8988T (cell line): Measurements from ENCODE around the gene LTBP1.
"Not testable (repeated sequence)": the region's sequence is repeated elsewhere in the genome, so short reads cannot be mapped to it uniquely, and the experiment has no call there.

Experiments used
- DNase-seq: peaks from one replicate; pipeline ENCODE4 v3.0.0; 2011

Gene LTBP1

DNA sequence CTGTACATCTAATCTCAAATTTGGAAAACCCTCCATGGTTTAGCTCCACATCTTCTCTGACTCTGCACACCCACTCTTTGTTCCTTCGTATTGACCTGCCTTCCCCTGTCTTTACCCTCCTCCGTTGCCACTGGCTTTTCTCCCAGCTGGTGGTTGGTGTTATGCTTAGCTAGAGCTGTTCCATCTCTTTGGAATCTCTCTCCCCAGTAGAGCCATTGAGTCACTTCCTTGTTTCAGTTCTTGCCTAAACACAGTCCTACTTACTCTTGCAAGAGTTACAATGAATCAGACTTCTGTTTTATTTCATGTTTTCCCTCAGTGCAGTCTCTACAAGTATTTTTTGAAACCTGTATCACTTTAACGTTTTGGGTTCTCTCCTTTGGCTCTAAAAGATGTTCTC is 263.9 kb downstream of the LTBP1 start:
- DNase-seq: peak; percentile 34

- no peak for DNase-seq
These were observed 265.4 kb downstream of the LTBP1 start for GRCh38 chr2:33212151-33212550.

- DNase-seq: no peak
These were observed 266.5 kb downstream of the LTBP1 start for GRCh38 chr2:33213244-33213643.

- DNase-seq: no peak
These were observed 266.9 kb downstream of the LTBP1 start for GRCh38 chr2:33213648-33214047.

DNA sequence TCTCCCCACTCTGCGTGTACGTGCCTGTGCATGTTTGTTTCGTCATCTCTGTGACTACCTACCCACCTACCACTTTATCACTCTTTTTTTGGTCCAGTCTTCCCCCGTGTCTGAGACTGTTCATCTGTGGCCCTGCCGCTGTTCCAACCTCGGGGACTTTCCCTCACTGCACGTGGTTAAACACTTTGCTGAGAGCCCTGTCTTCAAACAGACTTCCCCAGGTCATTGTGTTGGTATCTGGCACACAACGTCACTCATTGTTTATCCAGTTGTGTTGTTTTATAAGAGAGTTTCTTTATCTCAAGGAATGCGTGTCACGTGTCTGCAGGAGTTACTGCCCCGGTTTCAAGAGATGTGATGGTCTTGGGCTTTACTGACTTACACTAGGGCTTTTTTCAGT is 267.7 kb downstream of the LTBP1 start:
- no peak for DNase-seq

- DNase-seq: no peak
These were observed 268.1 kb downstream of the LTBP1 start for GRCh38 chr2:33214857-33215256.

DNA sequence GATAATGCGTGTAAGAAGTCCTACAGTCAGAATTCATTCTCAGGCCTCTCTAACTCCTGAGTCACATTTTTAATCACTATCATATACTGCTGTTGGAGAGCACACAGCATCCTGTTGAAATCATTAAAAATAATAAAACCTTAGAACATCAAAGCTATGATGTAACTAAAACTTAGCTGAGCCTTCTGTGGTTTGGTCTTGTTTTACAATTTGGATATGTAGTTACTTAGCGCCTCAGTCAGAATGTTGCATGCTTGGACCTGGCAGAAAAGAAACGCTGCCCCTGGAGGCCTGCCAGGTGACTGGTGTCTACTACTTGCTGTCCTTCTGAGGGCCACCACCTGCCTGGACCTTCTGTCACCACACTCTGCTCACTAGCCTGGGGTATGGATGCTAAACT is 268.5 kb downstream of the LTBP1 start:
- no peak for DNase-seq

DNA sequence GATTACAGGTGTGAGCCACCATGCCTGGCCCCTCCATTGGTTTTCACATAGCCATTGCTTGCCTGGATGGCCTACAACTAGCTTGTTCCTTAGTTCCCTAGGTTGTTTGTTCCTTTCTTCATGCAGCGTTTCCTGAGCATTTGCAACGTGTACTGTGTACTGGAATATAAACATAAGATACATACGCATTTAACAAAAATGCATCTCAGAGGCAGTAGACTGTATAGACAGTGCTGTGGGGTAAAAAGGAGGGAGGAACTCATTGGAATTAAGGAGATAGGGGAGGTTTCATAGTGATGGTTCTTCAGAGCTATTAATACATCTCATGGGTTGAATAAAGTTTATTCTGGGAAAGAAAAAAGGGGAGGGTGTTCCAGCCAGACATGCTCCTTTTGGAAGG is 269.2 kb downstream of the LTBP1 start:
- no peak for DNase-seq

- DNase-seq: no peak
These were observed 269.9 kb downstream of the LTBP1 start for GRCh38 chr2:33216508-33217182.

GRCh38 chr2:33217406-33217805 is 270.7 kb downstream of the LTBP1 start:
- DNase-seq: no peak

GRCh38 chr2:33219114-33219513 is 272.4 kb downstream of the LTBP1 start:
- DNase-seq: no peak

GRCh38 chr2:33219850-33220275 is 273.1 kb downstream of the LTBP1 start:
- DNase-seq: no peak

GRCh38 chr2:33220533-33220932 is 273.8 kb downstream of the LTBP1 start:
- no peak for DNase-seq

DNA sequence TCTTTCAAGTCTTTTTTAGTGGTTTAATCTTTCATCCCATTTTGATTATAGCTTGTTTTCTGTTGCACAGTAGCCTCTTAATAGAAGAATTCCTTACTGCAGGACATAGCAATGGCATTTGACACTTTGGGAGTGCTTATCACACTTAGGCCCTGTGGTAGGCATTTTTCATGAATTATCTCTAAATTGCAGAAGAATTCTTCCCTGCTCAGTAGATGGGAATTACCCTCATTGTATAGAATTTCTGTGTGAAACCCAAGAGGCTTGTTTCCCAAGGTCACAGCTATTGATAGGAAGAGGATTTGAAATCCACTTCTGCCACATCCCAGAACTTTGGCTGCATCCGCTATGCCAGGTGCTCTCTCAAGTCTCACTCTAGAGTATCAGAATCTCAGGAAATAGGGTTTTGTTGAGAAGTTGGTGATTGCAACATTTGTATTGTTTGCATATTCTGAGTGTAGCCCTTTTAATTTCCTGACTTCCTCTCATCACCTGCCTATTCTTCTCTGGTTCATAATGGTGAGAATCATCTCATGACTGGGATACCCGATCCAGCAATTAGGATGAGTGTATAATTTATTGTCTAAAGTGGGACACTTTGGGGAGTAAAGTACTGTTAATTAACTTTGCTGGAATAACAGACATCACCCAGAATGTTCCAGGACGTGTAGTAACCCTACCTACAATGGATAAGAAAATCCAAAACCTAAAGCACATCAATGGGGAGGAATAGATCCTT is 274.5 kb downstream of the LTBP1 start:
- DNase-seq: no peak

GRCh38 chr2:33222309-33222708 is 275.6 kb downstream of the LTBP1 start:
- no peak for DNase-seq

GRCh38 chr2:33223856-33224255 is 277.1 kb downstream of the LTBP1 start:
- DNase-seq: no peak

GRCh38 chr2:33225350-33225749 is 278.6 kb downstream of the LTBP1 start:
- no peak for DNase-seq

DNA sequence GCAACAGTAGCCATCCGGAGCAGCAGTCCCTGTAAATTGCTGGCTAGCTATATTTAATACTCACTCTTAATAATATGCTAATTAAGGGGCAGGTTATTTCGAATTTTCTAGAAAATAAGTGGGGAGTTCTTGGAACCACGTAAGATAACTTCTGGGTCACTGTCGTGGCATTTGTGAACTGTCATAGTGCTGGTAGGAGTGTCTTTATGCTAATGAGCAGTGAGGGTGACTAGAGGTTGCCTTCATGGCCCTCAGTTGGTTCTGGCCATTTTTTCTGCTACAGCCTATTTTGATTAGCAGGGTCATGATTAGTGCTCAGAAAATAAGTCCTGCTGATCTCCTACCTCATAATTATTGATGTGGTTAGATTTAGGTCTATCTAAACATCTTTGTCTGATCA is 279.8 kb downstream of the LTBP1 start:
- no peak for DNase-seq

DNA sequence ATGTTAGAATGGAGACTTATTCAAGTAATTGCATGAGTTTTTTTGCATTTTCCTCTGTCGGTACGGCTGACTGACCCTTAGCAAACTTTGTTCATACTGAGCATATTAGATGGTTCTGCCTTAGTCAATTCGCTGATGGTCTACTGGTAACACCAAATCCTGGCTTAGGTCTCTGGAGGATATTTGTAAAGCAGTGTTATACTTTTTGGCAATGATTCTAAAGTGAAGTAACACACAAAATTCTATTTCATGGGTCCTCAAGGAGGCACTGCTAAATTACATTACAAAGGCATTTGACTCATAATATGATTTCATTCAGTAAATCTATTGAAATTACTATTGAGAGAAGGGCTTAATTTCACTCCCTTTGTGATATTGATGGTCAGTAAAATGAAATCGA is 282.9 kb downstream of the LTBP1 start:
- no peak for DNase-seq

DNA sequence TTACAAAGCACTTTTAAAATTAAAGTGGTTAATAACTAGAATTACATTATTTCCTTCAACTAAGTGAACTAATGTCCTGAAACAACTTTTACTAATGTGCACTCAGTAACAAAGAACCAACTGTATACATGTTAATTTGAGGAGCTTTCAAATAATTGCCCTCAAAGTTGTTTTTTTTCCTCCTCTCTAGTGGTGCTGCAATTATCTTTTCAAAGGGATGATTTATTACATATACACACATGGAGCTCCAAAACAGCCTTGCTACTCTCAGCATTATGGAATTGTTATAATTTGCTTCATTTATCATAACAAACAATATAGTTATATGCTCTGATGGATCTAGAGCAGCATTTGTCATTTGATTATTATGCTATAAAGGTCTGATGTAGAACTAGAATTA is 283.4 kb downstream of the LTBP1 start:
- no peak for DNase-seq

DNA sequence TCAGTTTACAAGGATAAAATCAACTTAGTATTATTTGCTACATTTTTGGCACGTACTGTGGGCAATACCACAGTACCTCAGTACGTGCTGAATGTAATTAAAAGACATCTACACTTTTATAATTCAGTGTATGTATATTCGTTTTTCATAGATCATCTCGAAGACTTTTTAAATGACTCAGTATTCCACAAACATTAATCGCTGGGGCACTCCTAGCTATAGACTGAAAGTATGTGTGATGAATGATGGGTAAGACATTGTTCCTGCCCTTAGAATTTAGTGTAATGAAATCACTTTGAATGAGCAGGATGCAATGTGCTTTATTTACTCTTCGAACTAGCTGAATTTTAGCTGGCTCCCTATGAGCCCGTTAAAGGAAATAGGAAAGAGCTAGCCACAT is 284.1 kb downstream of the LTBP1 start:
- no peak for DNase-seq

- not testable (repeated sequence) for DNase-seq
These were observed 288.8 kb downstream of the LTBP1 start for GRCh38 chr2:33235559-33235958.

GRCh38 chr2:33236482-33237385 is 290.0 kb downstream of the LTBP1 start:
- DNase-seq: no peak

- DNase-seq: no peak
These were observed 291.4 kb downstream of the LTBP1 start for GRCh38 chr2:33238111-33238510.
